Effector CD8-positive, alpha-beta T cell (primary cell): ENCODE results near the gene GTSE1.

Experiments used
- DNase-seq: peaks from one replicate; lab custom pipeline; 2025; lab: John Stamatoyannopoulos, UW

The GTSE1 gene

DNA sequence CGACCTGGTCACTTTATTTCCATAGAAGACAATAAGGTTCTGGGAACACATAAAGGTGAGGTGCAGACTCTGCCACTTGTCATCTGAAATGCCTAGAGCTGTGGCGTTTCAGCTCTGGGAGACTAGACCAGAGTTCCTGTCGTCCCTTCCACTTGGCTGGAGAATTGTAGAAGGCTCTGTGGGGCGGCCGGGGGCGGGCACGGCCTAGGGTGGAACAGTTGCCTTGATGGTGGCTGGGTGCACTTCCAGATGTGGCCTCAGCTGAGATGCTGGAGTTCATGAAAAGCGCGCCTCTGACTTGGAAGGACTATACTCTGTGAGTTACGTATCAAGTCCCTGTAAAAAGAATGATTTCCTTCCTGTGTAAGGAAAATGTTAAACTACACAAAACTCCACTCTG lies 55.6 kb downstream of the GTSE1 start:
- DNase-seq = no peak

GRCh38 chr22:46352691-46353386 lies 56.2 kb downstream of the GTSE1 start:
- DNase-seq = no peak

GRCh38 chr22:46353483-46354105 lies 56.9 kb downstream of the GTSE1 start:
- DNase-seq = no peak

- DNase-seq = no peak
Measured at GRCh38 chr22:46354176-46354992, 57.7 kb downstream of the GTSE1 start.

- DNase-seq = no peak
Measured at GRCh38 chr22:46354993-46355305, 58.3 kb downstream of the GTSE1 start.

DNA sequence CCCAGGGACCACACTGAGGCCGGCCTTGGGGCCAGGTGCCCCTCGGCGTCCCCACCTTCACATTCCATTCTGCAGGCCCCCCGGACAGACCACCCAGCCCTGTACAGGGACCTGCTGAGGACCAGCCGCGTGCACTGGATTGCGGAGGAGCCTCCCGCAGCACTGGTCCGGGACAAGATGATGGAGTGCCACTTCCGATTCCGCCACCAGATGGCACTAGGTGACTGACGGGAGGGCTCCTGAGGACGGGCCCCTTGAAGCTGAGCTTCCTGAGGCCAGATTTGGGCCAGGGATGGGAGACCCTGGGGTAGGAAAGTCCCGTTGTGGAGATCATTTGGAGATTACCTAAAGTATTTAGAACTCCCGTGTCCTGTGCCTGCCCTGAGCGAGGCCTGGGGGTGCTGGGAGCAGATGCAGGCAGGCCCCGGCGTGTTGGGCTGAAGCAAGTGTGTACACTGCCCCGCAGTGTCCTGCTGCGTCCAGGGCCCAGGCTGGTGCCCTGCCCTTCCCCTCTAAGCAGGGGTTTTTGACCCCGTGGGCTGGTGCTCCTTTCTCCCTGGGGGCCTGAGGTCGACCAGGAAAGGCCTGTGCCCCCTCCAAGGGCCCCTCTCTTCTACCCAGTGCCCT lies 58.8 kb downstream of the GTSE1 start:
- peak; percentile 36 for DNase-seq

- DNase-seq = no peak
Measured at GRCh38 chr22:46355996-46356471, 59.4 kb downstream of the GTSE1 start.

- DNase-seq = no peak
Measured at GRCh38 chr22:46356496-46357480, 60.1 kb downstream of the GTSE1 start.

GRCh38 chr22:46357711-46358520 lies 61.2 kb downstream of the GTSE1 start:
- DNase-seq = no peak

- no peak for DNase-seq
Measured at GRCh38 chr22:46358766-46359165, 62.1 kb downstream of the GTSE1 start.

DNA sequence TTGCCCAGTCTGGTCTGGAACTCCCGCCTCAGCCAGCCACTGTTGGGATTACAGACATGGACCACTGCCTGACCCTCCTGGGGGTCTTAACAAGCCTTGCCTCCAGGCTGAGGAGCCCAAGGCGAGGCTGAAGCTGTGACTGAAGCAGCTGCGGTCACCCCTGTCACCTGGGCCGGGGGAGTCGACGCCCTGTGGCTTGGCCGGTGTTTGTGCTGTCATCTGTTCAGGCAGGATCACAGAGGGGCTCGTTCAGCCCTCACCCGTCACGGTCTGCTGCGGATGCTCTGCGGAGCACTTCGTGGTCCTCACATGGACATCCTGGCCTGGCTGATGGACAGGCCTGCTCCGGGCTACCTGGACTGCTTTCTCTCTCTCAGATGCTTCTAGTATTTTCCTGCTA lies 62.7 kb downstream of the GTSE1 start:
- no peak for DNase-seq

- DNase-seq = no peak
Measured at GRCh38 chr22:46360097-46360496, 63.4 kb downstream of the GTSE1 start.

- DNase-seq = no peak
Measured at GRCh38 chr22:46360891-46361290, 64.2 kb downstream of the GTSE1 start.

DNA sequence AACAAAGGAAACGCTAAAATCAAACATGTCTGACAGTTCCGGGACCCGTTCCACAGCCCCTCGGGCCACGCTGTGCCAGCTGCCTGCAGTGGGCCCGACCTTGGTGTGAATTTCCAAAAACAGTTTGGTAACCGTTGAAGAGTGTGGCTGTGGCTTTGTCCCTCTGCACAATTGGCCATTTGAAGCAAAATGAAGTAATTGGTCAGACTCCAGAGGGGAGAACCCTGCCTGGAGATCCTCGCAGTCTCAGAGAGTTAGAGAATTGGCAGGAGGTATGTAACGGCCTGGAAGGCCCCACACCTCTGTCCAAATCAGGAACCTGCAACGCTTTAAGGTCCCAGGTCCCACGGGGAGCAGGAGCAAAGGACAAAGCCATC lies 65.1 kb downstream of the GTSE1 start:
- no peak for DNase-seq

DNA sequence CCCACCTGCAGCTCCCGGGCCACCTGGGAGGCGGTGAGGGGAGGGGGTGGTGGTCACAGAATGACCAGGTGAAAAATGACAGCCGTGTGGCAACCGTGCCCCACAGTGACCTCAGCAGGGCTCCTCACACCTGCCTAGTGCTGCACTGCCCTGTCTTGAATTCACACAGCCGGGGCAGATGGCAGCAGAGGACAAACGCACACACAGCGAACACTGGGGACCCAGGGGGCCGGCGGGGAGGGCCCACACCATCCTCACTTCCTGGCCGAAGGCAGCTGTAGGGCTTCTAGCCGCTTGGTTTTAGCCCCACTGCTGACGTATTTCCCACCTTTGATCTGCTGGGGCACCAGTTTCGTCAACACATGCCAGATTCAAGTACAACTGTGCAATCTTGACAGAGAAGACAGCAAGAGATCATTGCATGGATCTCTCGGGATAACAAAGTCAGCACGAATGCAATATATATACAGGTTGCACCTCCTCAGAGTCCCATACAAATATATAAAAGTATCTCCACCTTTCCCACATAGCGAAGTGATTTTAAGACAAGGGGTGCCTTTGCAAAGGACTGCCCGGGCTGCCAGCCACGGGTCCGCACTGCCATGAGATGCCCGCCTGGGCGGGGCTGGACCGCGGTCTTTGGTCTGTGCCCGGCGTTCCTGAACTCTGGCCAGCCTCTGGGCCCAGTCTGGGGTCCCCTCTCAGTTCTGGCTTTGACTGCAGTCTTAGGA lies 65.7 kb downstream of the GTSE1 start:
- DNase-seq = no peak

- DNase-seq = no peak
Measured at GRCh38 chr22:46362934-46363515, 66.4 kb downstream of the GTSE1 start.

DNA sequence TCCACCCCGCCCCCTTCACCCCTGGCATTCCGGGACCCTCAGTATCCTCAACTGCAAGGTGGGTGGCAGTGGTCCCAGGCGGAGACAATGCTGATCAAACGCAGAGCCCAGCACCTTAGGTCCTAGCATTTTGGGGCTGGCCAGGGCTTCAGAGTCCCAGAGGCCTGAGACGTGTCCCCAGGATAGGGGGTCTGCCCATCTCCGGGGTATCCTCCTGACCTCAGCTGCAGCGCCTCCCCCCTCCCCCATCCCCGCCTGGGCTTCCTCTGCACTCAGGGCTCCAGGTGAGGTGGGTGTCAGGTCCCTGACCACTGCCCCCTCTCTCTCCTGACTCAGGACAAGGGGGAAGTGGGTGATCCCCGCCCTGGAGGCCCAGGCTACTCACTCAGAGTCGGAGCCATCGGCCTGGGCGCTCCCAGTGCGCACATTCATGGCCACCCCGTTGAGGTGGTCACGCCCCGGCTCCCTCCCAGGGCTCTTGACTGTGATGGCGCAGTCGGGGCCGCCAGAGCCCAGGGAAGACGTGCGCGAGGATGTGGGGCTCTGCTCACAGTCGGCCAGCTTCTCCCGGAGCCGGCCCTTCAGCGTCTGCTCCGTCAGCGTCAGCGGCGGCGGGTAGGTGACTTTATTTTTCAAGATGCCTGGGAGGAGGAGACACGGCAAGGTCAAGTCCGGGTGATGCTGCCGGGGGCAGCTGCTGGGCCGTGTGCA lies 67.1 kb downstream of the GTSE1 start:
- no peak for DNase-seq

DNA sequence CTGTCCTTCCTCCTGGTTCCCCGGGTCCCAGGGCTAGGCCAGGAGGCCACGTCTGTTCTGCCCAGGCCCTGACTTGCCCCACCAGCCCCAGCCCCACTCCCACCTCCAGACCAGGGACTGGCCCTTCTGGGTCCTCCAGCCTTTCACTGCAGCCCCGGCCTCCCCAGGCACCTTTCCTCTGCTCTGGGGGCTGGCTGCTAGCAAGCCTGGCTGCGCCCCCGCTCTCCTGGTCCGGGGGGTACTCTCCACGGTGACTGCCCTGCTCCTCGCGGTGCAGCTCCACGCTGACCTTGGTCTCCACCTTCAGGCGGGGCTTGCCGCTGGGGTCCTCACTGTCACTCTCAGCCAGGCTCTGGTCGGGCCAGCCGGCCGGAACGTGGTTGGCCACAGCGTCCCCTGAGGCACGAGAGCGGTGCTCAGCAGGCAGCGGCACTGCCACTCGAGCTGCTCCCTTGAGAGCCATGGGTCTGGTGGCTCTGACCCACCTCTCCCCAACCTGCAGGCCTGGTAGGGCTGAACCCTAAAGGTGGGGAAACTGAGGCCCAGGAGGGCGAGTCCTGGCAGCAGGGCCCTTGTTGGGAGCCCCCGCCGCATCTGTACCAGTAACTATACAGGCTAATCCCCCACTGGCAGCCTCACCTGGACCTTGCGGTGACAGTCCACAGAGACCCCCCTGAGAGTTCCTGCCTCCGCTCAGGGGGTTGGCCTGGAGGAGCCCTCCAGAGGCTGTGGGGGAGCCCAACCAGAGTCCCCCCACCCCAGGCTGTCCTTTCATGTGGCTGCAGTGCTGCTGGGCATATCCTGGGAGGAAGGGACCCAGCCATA lies 67.9 kb downstream of the GTSE1 start:
- no peak for DNase-seq
